Measurements from ENCODE around the gene TMEM266.

TMEM266 gene

DNA sequence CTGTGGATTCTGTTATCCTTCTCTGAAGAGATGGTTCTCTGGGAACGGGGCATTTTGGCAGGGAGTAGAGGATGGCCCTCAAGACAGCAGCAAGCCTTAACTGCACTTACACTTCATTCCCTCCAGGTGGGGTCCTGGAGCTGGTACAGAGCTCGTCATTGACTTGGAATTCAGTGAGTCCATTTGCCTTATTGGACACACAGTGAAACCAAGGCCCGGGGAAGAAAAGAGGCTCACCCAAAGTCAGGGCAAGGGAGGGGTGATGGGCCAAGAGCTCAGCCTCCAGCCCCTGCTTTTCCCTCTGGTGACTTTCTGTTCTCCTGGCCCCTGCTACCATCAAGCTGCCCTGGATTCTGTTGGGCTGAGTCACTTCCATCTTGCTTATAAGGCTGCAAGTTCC lies 125.9 kb downstream of the TMEM266 start:
- no peak for DNase-seq (ENCODE audit: low spot score)

DNA sequence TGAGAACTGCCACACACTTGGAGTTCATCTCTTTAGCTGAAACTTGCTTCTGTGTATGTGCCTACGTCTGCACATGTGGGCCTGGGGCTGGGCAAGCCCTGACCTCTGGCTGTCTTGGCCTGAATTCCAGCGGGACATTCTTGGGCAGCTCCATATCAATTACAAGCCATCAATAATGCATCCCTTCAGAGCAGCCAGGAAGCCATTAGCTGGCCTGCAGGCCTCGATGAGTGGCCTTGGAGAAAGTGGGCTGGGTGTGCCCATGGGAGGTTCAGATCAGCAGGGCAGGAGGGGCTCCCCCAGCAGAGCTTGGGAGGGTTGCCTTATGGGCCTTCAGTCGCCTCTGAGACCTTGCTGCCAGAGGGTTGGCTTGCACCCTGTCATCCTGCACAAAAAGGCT lies 127.4 kb downstream of the TMEM266 start:
- DNase-seq (ENCODE audit: low spot score), result no peak

DNA sequence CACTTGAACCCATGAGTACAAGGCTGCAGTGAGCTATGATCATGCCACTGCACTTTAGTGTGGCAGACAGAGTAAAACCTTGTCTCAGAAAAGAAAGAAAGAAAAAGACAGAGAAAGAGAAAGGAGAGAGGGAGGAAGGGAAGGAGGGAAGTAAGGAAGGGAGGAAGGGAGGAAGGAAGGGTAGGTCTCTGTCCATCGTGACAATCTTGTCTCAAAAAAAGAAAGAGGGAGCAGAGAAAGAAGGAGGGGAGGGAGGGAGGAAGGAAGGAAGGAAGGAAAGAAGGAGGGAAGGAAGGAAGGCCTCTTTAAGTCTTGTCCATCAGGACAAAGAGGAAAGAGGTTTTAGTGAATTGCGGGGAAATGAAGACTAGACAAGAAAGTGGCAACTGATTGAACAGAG lies 129.3 kb downstream of the TMEM266 start:
- no peak for DNase-seq (ENCODE audit: low spot score)

DNA sequence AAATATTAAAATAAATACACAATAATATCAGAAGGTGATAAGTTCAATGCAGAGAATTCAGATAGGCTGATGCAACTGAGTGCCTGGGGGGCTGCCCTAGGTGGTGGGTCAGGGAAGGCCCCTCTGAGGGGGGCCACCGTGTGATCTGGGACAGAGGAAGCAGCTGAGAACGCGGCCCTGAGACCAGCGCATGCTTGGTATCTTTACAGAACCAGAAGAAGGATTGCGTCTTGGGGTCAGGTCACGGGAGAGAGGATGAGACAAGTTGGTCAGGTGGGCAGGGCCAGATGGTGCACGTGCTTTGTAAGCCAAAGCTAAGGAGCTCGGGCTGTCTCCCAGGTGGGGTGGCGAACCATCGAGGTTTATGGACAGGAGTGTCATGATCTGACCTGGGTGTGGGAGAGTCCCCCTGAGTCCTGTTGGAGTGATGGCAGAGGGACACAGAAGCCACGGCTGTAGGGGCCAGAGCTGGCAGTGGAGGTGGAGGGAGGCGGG lies 130.3 kb downstream of the TMEM266 start:
- DNase-seq (ENCODE audit: low spot score), result no peak

DNA sequence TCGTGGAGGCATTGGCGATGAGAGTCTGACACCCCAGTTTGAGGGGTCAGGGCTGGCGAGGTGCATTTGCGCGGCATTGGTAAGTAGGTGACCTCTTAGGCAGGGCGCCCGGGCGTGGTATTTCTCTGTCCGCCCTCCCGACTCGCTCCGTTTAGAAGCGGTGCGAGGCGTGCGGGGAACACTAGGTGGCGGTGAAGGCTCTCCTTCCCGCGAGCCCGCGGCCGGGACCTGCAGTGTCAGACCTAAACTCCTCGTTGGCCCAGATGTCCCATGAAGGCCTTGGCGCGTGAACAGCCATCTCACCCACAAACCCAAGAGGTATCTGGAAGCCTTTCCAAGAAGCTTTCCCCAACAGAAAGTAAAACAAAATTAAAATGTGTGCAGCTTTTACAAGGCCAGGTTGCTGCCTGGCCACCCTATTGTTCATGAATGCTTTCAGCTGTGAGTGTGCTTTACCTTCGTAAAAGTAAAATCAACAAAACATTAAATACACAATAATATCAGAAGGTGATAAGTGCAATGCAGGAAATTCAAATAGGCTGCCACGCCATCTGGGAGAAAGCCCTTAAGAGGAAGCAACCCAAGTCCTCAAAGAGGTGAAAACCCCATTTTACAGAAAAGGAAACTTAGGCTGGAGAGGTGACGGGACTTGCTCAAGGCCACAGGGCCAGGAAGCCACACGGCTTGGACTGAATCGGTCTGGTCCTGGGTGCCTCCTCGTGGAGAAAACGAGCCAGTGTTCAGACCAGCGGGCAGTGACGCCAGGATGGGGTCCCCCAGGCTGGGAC lies 131.2 kb downstream of the TMEM266 start:
- DNase-seq (ENCODE audit: low spot score), result peak; percentile 61

DNA sequence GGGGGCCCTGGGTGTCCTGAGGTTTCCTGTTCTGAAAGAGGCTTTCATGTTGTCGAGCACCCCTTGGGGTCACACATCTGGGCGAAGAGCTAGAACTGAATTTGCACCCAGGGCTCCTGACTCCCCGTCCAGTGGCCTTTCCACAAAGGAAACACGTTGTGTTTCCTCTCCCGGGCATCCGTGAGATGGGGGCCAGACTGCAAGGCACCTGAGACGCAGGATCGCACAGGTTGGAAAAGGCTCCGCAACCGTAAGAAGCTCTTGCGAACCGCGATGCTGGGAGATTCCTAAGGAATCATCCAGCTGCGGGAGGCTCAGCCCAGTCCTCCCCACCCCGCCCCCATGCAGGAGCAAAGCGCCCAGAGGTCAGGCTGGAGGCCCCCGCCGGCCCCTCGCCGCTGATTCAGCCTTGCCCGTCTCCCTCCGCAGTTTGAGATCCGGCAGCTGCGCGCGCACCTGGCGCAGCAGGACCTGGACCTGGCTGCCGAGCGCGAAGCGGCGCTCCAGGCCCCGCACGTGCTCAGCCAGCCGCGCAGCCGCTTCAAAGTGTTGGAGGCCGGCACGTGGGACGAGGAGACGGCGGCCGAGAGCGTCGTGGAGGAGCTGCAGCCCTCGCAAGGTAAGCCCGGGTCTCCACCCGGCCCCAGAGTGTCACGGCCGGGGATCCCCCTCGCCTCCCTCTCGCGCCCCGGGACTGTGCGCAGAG lies 131.9 kb downstream of the TMEM266 start:
- no peak for DNase-seq (ENCODE audit: low spot score)

DNA sequence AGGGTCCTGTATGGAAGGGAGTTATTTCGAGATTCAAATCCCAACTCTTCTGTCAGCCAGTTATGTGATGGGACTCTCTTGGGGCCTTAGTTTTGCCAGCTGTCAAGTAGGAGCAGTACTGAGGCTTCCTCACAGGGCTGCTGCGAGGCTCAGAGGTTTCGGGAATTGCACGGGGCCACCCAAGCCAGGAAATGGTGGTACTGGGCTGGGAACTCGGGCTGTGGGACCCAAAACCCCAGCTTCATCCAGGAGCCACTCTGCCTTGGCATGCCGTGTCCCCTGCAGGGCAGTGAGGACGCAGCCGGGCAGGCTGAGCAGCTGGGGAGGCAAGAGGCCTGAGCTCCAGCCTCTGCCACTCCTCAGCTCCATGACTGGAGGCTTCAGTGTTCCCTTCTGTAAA lies 132.9 kb downstream of the TMEM266 start:
- DNase-seq (ENCODE audit: low spot score), result no peak

DNA sequence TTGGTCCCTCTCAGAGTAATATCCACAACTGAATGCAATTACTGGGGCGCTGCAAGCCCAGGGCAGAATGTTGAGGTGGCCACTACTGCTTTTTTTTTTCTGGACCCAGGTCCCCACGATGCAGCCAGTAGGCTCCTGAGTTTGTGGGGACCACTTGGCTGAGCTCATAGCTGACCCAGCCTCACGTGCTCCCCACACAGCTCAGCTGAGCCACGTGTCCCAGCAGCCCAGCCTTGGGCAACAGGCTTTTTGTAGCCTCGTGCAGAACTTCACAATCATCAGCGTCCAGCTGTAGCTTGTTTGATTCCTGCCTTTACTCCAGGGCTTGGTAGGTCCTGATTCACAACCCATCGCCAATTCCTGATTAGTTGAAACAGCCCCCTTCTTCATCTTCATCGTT lies 134.1 kb downstream of the TMEM266 start:
- no peak for DNase-seq (ENCODE audit: low spot score)

DNA sequence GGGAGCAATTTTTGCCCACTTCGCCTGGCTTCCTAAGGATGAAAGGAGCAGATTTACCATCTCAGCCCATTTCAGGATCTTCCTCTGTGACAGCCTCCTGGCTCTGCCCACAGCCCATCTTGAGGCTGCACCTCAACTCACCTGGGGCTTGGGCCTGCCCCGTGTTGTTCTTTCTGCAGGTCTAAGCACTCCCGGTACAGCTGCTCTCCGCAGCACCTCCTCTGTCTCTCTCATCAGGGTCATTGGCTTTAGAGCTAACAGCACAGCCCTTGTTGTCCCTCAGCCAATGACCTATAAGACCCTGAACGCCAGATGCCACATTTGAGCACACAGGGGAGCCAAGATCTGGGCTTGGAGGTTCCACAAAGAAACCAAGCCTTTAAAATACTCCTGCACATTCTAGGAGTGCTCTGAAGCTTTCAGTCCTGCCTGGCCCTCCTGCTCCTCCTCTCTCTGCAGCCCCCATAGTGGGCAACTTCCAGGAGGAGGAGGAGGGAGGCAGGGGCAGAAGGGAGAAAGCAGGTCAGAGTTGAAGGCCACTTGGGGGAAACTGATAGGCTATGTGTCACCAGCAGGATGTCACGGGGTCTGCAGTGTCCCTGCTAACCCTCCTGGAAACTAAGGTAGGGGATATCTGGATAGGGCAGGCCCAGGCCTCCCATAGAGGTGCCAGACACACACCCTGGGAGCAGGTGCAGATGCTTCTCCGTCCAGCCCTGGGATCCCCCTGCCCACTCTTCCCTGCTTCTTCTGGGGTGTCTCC lies 135.9 kb downstream of the TMEM266 start:
- no peak for DNase-seq (ENCODE audit: low spot score)

DNA sequence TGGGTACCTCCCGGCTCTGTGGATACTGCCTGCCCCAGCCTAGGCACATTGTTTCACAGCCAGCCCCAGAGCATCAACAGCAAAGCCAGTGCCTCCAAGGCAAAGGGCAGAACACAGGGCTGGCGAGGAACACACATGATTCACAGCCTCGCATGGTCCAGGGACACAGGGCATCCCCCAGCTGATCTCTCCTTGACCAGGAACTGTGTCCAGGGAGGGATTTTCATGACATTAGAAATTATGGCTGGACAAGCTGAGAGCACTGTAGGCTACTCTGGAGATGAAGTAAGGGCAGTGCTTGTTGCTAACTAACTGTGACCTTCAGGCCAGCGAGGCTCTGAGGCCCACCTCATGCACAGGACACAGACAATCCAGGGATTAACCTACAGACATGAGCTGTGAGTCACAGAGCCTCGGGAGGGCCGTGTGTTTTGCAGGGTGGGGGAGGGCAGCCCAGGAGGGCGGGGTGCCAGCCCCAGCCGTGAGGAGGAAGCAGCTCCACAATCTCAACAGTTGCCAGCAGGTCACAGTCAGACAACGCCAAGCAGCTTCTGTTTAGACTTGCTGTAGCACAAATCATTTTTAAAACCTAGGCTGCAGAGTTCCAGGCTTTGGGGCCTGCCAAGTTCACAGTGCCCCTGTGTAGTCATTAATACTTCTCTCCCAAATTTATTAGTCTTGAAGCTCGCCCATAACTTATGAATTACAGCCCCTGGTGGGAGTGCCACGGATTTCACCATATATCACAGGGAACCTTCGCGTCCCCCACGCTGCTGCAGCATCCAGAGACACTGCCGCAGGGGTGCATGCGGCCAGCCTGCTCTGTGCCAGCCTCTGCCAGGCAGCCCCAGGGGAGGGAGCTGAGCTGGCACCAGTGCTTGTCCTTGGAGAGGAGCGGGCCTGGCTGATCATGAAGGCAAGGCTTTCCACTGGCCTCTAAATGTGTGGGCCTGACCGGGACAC lies 136.8 kb downstream of the TMEM266 start:
- DNase-seq (ENCODE audit: low spot score), result no peak

DNA sequence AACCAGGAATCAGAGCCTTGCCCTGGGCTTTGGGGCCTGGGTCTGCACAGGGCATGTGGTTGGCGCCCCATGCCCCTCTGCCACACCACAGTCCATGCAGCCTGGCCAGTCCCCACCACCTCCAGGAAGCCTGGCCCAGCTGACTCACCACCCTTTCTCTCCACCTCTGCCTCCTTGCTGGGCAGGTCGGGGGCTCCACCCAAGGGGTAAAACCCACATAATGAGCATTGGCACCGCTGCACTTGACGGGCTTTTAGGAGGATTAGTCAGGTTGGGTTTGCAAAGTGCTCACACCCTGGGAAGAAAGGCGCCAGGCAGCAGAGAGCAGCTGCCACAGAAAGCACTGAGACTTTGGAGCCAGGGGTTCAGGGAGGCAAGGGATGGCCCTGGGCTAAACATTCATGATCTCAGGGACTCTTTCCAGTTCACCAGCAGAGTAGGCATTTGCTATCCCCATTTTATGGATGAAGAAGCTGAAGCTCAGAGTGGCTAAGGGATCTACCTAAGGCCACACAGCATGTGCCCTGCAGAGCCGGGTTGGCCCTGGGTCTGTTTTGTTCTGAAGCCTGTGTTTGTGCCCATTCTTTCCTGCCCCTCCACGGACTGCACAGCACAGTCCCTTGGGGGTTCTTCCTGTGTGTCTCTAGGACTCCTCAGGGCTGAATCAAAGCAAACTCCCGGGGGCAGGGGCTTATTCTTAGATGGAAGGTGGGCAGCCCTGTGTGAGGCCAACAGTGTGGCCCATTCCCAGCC lies 138.1 kb downstream of the TMEM266 start:
- DNase-seq (ENCODE audit: low spot score), result no peak

DNA sequence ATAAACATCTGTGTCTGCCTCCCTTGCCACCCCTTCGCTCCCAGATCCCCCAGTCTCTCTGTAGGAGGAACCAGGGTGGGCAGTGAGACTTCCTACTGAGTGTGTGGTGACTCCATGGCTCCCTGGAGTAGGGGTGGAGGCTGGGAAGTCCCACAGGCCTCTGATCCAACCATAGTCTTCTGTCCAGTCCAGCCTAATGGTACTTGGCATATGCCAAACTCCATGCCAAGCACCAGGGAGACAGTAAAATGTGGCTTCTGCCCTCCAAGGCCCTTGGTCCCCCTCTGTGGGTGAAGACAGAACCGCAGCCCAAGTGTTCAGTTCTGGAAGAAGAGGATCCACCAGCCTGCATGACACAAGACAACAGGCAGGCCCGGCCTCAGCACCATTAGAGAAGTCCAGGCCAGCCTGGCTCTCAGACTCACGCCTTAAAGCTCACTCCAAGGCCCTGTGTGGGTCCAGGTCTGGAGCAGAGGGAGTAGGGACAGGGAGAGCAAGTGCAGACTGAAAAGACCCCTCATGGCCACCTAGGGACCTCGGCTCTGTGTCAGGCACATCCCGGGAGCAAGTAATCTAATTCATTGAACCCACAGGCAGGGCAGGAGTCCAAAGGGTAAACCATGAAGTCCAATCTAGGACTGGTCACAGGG lies 138.8 kb downstream of the TMEM266 start:
- DNase-seq (ENCODE audit: low spot score), result no peak

DNA sequence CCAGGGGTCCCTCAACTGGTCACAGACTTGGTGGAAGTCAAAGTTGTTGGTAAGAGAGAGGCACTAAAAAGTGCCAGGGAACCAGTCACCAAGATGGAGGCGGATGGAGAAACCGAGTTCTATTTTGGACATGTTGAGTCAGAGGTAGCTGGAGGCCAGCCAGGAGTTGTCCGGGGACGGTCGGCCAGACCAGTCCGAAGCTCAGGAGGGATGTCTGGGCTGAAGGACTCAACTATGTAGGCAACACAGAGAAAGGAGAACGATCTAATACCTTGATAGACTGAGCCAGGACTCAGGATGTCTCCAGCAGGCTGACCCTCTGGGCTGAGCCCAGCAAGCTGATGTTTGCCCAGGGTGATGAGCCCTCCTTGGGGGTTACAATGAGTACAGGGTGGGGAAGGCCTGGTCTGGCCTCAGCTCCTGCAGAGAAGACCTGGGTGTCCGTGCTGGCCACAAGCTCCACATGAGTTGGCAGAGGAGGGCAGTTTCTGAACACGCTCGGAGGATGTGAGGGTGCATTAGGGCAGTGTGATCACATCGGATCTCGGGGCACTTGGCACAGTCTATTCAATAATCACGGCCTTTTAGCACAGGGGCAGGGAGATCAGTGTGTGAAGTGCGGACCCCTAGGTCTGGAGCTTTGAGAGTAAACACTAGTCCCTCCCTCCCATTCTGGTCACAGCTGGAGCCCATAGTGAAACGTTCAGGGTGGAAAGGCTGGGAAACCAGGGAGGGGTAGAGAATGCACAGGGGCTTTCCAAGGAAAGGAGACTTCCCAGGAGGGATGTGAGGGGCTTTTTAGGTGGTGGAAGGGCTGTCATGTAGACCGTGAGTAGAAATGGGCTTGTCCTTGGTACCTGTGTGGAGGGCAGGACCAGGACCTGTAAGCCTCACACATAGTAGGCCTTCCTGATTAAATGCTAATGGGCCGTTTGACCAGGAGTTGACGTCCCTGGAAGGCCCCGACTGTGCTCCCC lies 139.6 kb downstream of the TMEM266 start:
- DNase-seq (ENCODE audit: low spot score), result no peak

DNA sequence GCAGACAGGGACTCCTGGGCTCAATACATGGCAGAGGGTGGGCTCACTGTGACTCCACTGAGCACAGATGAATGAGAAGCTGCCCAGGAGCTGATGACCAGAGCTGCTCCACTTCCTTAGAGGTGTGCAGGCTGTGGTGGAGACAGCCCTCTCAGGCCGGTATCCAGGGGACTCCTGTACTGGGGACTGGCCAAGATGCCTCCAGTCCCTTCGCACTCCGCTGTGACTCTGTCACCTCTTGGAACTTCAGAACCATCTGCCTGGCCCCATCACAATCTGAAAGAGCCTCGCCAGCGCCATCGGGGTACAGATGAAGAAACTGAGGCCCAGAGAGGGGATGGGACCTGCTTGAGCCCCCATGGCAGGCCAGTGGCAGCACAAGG lies 140.3 kb downstream of the TMEM266 start:
- no peak for DNase-seq (ENCODE audit: low spot score)

DNA sequence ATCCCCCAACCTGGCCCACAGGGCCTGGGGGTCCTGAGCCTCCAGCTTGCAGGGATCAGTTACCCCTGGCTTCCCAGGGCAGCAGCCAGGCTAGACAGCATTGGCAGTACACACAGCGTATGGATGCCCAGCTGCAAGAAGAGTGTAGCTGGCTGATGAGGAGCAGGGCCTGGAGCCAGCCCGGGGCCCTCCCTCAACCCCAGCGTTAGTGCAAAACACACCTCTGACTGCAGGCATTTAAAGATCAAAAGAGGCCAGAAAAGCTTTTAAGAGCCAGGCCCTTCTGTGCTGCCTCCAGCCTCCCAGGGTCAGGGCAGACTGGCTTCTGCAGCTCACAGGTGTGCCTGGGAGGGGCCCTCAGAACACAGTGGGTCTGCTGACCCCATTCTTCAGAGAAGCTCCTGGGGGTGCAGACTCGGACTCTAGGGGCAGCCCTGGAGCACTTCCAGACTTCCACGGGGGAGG lies 140.9 kb downstream of the TMEM266 start:
- no peak for DNase-seq (ENCODE audit: low spot score)

DNA sequence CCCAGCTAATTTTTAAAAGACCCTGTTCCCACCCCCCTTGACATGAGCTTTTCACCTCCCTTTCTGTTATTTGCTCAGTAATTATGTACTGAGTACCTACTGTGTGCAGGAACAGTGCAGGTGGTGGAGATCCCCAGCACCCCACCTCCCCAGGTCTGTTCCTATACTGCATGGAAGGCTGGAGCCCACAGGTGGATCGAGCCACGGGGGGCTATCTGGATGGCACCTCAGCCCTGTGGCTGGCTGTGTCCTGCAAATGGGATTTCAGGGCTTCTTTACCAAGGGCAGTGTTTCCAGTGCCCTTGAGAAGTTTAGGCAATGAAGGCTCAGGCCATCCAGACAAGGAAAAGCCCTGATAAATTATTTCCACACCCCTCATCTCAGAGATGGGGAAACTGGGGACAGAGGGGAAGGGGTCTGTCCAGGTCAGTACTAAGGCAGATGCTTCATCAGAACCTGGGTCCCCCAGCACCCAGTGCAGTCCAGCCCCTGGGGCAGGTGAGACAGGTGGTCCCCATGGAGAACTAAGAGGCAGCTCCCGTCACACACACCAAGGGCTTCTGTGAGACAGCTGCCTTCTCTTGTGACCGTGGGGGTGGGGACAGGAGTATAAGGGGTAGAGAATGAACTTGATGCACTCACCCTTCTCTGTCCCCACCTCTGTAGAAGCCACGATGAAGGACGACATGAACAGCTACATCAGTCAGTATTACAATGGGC lies 141.9 kb downstream of the TMEM266 start:
- DNase-seq (ENCODE audit: low spot score), result no peak

DNA sequence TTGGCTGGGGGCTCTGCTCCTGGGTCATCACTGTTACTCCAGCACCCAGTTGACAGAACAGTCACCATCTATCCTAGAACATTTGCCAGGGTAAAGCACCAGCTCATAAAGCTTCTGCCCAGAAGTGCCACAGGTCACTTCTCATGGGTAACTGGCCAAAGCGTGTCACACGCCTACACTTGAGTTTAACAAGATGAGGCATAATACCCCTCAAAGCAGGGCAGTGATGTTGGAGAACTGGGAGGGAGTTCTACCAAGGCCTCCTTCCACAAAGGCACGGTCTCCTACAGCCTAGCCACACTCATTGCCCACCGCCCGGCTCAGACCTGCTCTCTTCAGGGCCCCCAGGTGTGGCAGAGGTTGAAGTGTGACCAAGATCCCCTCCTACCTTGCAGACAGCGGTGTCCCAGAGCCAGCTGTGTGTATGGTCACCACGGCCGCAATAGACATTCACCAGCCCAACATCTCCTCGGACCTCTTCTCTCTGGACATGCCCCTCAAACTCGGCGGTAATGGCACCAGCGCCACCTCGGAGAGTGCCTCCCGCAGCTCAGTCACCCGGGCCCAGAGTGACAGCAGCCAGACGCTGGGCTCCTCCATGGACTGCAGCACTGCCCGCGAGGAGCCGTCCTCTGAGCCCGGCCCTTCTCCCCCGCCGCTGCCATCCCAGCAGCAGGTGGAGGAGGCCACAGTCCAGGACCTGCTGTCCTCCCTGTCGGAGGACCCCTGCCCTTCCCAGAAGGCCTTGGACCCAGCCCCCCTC lies 143.7 kb downstream of the TMEM266 start:
- DNase-seq (ENCODE audit: low spot score), result no peak
